Renal cortical epithelial cell (primary cell): ENCODE data around the gene ANKRD35. TPM values are rescaled to one million over a fixed set of nuclear protein-coding genes. Genes with fewer than 3 reads are reported as not detected.
"Not testable (repeated sequence)": the region's sequence is repeated elsewhere in the genome, so short reads cannot be mapped to it uniquely, and the experiment has no call there.

Experiments used
- DNase-seq: peaks from one replicate; pipeline ENCODE4 v3.0.0-alpha.2; 2011; ENCODE audit warnings: low read depth
- total RNA-seq: library from RNA; depleted of rRNA; stranded (reverse); fragments of >200 nt; gene quantifications from 2 replicates; pipeline ENCODE4 v1.2.3, GENCODE V29; 2014

ANKRD35 gene, protein sequence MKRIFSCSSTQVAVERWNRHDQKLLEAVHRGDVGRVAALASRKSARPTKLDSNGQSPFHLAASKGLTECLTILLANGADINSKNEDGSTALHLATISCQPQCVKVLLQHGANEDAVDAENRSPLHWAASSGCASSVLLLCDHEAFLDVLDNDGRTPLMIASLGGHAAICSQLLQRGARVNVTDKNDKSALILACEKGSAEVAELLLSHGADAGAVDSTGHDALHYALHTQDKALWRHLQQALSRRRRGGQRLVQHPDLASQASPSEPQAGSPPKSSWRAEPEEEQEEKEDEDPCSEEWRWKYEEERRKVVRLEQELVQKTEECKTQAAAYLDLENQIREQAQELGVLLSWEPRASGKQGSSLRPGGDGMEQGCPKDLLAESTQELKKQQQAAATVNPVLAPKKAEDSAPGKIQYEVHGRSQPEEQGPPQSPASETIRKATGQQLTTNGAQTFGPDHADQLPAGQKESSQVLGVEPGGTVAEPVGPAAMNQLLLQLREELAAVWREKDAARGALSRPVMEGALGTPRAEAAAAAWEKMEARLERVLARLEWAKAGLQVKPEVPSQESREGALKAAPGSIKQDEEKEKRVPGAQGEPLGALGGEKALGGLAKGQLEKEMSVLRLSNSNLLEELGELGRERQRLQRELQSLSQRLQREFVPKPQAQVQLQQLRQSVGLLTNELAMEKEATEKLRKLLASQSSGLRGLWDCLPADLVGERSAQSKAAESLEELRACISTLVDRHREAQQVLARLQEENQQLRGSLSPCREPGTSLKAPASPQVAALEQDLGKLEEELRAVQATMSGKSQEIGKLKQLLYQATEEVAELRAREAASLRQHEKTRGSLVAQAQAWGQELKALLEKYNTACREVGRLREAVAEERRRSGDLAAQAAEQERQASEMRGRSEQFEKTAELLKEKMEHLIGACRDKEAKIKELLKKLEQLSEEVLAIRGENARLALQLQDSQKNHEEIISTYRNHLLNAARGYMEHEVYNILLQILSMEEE
- 0.10 TPM in 1 of 2 replicates, not detected in the other for total RNA-seq

DNA sequence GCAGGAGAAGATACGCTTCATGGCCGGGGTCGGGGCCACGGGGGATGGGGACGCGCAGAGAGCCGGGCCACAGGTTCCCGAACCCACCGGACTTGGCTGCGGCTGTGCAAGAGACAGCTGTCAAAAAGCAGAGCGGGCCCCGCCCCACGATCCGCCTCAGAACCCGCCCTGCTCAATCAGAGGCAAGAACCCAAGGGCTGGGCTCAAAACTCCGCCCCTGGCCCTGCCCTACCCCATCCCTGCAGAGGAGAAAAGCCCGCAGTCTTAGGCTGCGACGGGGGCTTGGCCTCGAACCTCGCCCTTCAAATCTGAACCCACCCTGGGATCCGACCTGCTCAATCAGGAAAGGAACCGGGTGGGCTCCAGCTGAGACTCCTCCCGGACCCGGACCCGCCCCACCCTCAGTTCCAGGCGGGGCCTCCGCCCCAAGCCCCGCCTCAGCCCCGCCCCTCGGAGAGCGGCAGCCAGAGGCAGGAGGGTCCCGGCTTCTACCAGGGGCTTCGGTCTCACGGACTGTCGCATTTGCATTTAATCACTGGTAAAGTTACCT, at the start of gene ANKRD35:
Gene ANKRD35, minus strand, starts transcription at position 129 of the 550 bp plus-strand sequence. Its CDS starts 108 bp downstream, at position 21.
- DNase-seq, result peak; percentile 61

DNA sequence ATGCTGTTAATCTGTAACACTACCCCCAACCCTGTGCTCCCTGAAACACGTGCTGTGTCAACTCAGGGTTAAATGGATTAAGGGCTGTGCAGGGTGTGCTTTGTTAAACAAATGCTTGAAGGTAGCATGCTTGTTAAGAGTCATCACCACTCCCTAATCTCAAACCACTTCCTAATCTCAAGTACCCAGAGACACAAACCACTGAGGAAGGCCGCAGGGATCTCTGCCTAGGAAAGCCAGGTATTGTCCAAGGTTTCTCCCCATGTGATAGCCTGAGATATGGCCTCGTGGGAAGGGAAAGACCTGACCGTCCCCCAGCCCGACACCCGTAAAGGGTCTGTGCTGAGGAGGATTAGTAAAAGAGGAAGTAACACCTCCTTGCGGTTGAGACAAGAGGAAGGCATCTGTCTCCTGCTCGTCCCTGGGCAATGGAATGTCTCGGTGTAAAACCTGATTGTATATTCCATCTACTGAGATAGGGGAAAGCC, 46.9 kb upstream of the ANKRD35 start:
- not testable (repeated sequence) for DNase-seq

DNA sequence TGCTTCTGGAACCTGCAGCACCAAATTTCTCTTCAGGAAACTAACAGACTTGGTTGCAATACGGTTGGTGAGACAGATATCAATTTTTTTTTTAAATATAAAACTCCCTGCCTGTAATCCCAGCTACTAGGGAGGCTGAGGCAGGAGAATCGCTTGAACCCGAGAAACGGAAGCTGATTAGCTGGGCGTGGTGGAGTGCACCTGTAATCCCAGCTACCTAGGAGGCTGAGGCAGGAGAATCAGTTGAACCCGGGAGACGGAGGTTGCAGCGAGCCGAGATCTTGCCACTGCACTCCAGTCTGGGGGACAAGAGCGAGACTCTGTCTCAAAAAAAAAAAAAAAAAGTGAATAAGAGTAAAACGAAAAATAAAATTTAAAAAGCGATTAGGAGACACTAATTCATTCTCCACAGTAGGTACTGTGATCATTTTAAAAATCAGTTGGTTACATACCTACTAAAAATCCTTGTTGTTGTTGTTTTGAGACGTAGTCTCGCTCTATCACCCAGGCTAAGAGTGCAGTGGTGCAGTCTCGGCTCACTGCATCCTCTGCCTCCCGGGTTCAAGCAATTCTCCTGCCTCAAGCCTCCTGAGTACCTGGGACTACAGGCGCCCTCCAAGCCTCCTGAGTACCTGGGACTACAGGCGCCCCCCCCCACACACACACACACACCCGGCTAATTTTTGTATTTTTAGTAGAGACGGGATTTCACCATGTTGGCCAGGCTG, 42.4 kb upstream of the ANKRD35 start:
- no peak for DNase-seq

DNA sequence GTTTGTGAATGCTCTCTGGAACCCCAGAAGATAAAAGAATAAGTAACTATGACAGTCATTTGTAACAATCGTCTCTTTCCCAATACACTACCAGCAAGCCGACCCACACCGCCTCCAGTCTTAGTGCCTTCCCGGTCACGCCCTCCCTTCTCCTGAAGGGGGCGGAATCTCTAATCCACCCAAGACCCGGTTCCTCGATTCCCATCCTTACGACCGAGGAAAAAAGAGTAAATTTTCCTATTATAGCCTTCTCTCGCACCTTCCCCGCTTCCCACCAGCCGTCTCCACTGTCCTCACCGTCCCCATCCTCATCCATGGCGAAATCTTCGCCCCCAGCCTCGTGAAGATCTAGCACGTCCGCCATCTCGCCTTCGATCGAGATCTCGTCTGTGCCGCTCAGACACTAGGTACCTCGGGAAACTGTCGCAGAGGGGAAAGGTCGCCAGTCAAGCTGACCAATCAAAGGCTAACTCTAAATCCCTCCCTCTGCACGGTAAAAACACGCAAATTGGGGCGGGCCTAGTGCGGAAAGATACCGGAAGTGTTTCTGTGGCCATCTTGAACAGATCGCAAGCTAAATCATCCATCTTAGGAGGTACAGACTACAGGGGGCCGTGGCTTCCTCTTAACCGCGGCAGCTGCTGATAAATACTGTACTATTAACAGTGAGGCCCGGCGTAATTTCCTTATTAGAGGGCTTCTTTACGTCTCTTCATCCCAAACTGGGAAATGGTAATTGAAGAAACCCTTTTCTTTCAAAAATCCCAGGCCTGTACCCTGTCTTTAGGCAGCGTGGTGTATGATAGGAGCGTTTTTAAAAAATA, 41.6 kb upstream of the ANKRD35 start, which contains the start of gene RBM8A:
Gene RBM8A, minus strand, starts transcription at position 422 of the 824 bp plus-strand sequence. Its CDS starts 58 bp downstream, at position 364.
- DNase-seq, result peak; percentile 98

DNA sequence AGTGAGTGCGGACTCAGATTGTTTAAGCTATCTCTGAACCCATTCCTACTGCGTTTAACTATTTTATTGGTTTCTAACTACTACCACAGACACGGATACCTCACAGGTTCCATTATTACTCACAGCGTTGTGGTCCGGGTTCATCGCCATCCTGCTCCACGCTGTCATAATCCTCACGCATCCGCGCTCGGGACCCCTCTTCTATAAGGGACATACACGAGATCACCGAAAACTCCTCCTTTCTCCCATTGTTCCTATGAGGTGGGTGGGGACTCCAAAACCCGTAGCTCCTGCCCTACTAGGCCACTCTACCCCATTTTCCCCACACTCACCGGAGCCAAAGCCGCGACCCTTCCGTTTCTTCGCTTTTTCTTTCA, 41.0 kb upstream of the ANKRD35 start:
- no peak for DNase-seq

DNA sequence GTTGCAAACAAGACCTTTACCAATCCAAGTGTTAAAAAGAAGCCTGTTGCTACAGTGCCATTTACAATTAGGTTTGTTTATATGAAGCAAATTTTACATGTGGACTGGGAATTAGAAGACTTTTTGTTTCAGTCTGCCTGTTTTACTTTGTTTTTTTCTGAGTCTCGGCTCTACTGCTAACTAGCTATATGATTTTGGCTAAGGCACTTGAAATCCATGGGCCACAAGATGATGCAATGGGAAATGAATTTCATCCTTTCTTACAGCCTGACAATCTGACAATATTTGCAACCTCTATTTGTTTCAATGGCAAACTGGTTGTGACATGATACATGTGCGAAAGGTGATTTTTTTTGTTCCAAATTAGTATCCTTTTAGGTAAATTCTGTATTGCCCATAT, 36.6 kb upstream of the ANKRD35 start:
- DNase-seq, result no peak

DNA sequence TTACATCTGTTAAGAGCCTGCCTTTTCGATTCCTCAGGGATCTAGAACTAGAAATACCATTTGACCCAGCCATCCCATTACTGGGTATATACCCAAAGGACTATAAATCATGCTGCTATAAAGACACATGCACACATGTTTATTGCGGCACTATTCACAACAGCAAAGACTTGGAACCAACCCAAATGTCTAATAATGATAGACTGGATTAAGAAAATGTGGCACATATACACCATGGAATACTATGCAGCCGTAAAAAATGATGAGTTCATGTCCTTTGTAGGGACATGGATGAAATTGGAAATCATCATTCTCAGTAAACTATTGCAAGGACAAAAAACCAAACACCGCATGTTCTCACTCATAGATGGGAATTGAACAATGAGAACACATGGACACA, 34.6 kb upstream of the ANKRD35 start:
- not testable (repeated sequence) for DNase-seq

DNA sequence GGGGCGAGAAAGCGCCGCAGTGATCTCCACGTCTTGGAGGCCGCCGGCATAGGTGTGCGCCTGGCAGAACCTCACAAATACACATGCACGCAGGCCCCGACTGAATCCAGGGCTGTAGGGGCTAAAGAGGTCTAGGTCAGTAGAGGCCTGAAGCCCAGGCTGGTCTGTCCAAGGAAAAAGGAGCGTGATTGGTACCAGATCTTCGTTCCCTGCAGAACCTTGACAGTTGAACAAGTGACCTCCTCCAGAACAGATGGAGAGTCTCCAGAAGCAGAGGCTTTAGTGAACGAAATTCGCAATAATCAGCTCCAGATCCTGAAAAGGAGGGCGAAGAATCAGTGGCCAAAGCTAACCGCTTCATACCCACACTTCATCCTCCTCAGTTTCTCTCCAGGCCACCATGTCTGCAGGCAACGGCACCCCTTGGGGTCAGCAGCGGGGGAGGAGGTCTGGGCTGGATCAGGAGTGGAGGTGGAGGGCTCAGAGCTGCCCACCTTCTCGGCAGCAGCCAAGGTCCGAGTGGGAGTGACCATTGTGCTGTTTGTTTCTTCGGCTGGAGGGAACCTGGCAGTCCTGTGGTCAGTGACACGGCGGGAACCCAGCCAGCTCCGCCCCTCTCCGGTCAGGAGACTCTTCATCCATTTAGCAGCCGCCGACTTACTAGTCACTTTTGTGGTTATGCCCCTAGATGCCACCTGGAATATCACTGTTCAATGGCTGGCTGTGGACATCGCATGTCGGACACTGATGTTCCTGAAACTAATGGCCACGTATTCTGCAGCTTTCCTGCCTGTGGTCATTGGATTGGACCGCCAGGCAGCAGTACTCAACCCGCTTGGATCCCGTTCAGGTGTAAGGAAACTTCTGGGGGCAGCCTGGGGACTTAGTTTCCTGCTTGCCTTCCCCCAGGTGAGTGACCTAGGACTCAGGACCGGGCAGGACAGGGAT, 33.6 kb upstream of the ANKRD35 start:
- peak; percentile 75 for DNase-seq

DNA sequence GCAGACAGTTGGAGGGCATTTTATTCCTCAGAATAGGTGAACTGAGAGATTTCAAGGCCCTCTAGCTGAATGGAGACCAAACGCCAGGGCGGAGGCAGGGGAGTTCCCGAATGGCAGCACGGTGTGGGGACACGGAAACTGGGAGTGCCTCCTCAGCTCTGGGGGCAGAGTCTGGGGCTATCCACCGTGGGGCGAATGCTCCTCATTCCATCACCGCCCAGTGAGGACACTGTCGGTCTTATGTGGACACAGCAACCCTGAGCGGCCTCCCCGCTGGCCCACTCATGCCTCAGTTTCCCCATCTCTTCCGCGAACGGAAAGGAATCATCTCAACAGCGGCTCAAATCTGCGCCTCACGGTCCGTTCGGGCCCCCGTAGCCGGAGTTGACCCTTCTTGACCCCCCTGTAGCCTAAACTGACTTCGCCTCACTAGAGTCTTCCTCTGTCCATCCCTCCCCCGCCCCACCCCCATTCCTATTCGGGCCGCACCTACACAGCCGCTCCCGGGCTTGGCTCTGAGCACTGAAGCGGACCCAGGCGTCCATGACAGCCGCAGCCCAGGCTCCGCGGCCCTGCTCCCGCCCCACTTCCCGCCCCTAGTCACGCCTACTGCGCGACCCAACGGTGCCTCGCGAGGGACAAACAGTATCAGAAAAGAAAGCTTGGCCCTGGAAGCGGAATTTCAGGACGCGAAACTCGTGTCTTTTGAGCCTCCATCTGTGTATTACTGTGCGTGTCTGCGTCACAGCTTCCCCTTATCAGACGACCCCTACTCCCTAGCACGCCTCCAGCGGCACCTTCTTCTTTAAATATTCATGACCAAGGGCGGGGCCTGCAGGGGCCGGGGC, 32.7 kb upstream of the ANKRD35 start, which contains the start of gene PEX11B:
Gene PEX11B, minus strand, starts transcription at position 574 of the 848 bp plus-strand sequence. Its CDS starts 29 bp downstream, at position 545.
- peak; percentile 69 for DNase-seq

DNA sequence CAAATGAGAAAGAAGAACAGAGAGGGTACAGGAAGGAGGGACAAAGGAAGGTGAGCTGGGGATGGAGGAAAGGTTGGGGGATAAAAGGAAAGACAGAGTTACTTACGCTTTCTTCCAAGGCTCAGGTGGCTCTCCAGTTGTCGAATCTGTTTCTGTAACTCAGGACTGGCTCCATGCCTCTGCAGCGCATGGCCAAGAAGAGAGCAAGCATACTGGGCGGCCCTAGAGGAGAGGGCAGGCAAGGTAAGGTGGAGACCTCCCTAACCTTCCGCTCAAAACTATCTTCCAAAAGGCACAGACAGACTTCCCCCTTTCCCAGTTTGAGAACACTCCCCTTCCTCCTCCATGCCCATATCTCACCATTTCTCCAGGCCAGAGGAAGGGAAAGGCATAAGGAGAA, 31.9 kb upstream of the ANKRD35 start:
- DNase-seq, result no peak

DNA sequence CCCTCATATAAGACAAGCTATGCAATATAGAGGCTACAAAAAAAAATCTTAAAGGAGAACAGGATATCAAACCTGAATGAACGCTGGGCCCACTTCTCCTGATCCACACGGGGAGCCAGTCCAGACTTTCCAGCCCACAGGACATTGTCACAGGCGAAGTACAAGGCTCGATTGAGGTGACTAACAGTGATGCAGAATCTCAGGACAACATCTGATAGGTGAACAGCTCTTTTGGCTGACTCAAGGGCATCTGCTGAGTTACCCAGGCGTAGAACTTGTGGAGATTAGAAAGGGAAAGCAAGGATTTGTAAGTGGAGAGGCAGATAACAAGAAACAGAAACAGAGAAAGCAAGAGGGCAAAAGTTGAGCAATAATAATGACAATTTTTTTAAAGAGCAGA, 31.1 kb upstream of the ANKRD35 start:
- peak; percentile 29 for DNase-seq

DNA sequence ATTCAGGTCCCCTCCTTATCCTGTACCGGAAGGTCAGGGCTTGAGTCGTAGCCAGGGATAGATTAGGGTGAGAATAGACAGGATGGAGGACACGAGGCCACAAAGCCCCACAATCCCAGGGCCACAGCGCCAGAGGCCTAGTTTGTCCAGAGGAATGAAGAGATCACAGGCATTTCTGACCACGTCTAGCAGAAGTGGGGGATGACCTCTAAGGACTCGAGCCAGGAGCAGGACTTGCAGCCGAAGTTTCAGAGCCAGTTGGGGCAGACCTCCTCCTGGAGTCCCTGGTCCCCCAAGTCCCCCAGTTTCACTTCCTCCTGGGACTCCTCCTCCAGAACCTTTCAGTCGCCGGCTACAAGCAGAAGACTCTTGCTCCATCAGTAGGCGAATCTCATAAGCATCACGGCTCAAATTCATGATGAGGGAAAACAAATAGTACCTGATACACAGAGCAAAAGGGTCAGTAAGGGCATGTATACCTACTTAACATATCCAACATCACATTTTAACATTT, 26.5 kb upstream of the ANKRD35 start:
- DNase-seq, result no peak

DNA sequence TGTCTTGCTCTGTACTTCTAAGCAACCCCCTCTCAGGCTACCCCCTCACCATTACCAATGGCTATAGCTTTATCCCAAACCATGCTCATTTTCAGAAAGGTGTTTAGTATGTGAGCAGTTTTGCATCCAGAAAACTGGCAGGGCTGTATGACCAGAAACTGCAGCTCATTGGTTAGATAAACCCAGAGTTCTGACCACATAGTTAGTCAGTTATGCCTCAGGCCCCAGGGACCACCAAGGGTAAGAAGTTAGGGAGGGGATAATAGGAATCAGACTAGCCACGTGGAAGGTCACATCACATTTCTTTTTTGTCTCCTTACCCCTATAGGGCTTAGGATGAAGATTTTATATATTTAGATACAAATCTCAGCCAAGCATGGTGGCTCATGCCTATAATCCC, 23.0 kb upstream of the ANKRD35 start:
- DNase-seq, result no peak

DNA sequence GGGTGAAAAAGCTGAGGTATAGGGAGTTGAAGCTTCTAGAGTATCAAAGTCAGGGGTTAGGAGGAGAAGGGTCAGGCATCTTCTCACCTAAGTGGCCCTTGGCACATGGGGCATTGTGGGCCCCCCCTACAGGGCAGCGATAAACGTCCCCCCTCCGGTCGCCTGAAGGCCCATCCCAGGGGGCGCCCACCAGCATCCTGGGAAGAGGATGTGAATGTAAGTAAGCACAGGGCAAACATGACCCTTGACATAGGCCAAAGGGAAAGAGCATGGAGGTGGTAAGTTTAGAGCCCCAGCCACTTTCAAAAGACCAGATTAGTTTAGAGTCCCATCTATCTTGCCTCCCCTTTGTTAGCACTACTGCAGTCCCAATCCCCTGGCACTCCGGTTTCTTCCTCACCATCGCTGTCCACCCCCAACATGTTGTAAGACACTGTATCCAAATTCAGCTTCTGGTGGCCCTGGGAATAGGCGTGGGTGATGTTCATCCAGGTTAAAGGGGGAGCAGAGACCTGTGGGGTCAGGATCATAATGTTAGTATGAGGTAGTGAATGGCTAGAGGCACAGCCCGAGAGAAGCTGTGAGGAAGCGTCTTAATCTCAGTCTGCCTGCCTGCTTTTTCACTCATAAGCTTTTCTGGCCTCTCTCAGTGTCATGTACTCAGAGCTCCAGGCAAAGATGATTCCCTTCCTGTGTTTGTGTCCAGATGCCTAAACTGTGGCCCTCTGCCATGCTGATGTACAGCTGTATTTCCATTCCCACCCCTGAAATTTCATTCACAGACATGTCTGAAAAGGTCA, 21.5 kb upstream of the ANKRD35 start:
- no peak for DNase-seq

DNA sequence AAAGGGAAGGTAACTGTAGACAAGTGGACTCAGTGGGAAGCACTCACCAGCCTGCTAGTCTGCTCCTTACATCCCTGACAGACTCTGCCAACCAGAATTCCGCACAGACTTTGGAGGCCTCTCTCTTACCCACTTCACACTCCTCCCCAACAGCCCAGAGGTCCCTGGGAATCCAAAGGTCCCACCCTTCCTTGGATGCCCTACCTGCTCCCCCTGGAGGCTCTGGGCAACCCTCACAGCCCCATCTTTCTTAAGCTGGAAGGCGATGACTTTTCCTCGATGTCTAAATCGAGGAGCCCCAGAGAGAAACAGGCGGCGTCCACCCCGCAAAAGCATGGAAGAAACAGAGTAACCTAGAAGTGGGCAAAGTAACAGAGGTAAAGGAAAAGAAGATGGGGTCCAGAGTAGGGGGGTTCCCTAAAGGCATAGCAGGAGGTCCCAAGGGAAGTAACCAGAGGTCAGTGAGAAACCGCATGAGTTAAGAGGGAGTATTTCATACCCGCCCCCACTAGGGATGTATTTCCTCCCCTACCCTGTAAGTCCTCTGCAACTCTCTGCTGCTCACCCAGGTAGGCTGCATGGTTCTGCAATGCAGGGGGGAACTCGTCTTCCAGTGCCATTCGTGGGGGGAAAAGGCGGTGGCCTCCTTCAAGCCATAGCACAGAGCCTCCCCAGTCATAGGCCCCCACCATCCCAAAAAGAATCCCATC, 15.8 kb upstream of the ANKRD35 start:
- no peak for DNase-seq

DNA sequence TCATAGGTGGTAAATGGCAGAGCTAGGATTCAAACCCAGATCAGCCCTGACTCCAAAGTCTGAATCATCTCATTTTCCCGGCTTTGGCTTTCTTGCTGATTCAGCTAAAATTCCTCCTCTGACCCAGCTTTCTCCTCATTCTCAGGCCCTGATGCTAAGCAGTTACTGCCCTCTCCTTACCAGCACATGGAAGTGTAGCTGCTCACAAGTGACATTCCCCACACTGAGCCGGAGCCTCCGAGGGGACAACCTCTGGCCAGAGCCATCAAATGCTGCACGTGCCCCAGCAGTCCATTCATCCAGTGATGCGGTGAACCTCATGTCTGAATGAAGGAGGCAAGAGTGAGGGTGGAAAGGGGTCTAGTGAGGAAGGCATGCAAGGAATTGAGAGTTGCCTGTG, 13.1 kb upstream of the ANKRD35 start:
- DNase-seq, result no peak
